ENCODE results near the gene TICAM1.

Gene TICAM1

GRCh38 chr19:4773047-4773640 lies 58.4 kb downstream of the TICAM1 start:
- no peak for DNase-seq (ENCODE audit: extremely low read depth in 1 of 2, low read depth in 1 of 2)

- DNase-seq (ENCODE audit: extremely low read depth in 1 of 2, low read depth in 1 of 2): no peak
Observed at GRCh38 chr19:4772566-4772965, 58.9 kb downstream of the TICAM1 start.

GRCh38 chr19:4768934-4769777 lies 62.4 kb downstream of the TICAM1 start:
- peak; percentile 46 to 60 for DNase-seq (ENCODE audit: extremely low read depth in 1 of 2, low read depth in 1 of 2)
